Psoas muscle (tissue), 8 donors: Measurements from ENCODE around the gene CLCA1. TPM values are rescaled to one million over a fixed set of nuclear protein-coding genes. Genes with fewer than 3 reads are reported as not detected.

Experiments used
- ATAC-seq, 4 donors: fragments of 200-7000 bp; cut with Tn5 transposase; one replicate each; pipeline ENCODE4 v1.9.1; 2020; ENCODE audit warnings: moderate library complexity in 3 of 4, mild to moderate bottlenecking in 2 of 4
- DNase-seq, 2 donors: peaks; one replicate each; pipeline ENCODE4 v3.0.0-alpha.2; 2020
- H3K27ac ChIP-seq: fragments of 200-600 bp; one replicate; pipeline ENCODE4 v1.8.0; 2022
- H3K27me3 ChIP-seq, 3 donors: fragments of 200-600 bp in 1 of 3; one replicate each; pipeline versions ENCODE4 v1.6.1 to v1.8.0; 2013 to 2022; ENCODE audit warnings: low read length in 2 of 3, mild to moderate bottlenecking in 2 of 3, moderate library complexity in 1 of 3; ENCODE audit not compliant: insufficient read depth in 3 of 3
- H3K36me3 ChIP-seq, 2 donors: fragments of 200-600 bp in 1 of 2; one replicate each; pipeline versions ENCODE4 v1.6.1 to v1.8.0; 2013 to 2022; ENCODE audit warnings: low read depth in 1 of 2, mild to moderate bottlenecking in 1 of 2, moderate library complexity in 1 of 2; ENCODE audit not compliant: insufficient read depth in 1 of 2
- H3K4me1 ChIP-seq: fragments of 200-600 bp; one replicate; pipeline ENCODE4 v1.8.0; 2022
- H3K4me3 ChIP-seq: fragments of 200-600 bp; one replicate; pipeline ENCODE4 v1.8.0; 2022; ENCODE audit warnings: mild to moderate bottlenecking
- H3K9me3 ChIP-seq: fragments of 200-600 bp; one replicate; pipeline ENCODE4 v1.8.0; 2022
- WGBS, 3 donors: extraction: QIAGEN DNeasy Blood & Tissue Kit; methylation state at CpG; one replicate each; pipeline versions ENCODE4 v1.1.6 to v1.1.7; 2013; 5-methylcytosine and 5-hydroxymethylcytosine counted together
- intact Hi-C, 2 donors: fragments of 100-400 bp; cut with DNase I; formaldehyde crosslinking; loops; one replicate each; pipeline versions ENCODE4 v1.11.0 to v1.14.2; 2022
- polyA plus RNA-seq, 3 donors: library from polyadenylated mRNA; stranded (reverse); fragments of 200-250 nt; gene quantifications; one replicate each; pipeline ENCODE4 v1.2.3, GENCODE V29; 2013
- total RNA-seq, 4 donors: library from RNA; stranded (reverse); fragmentation: NEBNext Ultra II Directional in 2 of 4; extraction: Animal tissue kit (Norgen Biotek cat#: 25700) in 2 of 4; gene quantifications; one replicate each; pipeline versions ENCODE4 v1.2.1 to v1.2.4, GENCODE V29; 2021 to 2023
- TF ChIP-seq, protein P1 (sequence below): fragments of 200-600 bp; IDR thresholded peaks from one replicate; pipeline ENCODE4 v1.8.0; 2022; ENCODE audit warnings: antibody characterized with exemption
- donor health status: healthy with polysubstance abuse.
- donor health status: DM: no; HTN: no; CAD: no; lungs with moderate emphysema.
- donor health status: Bipolar disorder and iron deficiency.
- donor health status: healthy.
- donor health status: DM: yes; HTN: yes; CAD: no.
- donor health status: DM: no; HTN: no; CAD: no.
- donor health status: DM: no; HTN: no; CAD: no.
- donor health status: DM: yes; HTN: yes; CAD: no.

CLCA1 gene
- total and polyA plus RNA-seq, 7 donors = 0.03 to 0.09 (median 0.07) TPM; not detected in 4

- no peak overlapping the region for H3K4me3 ChIP-seq
- H3K9me3 ChIP-seq = no peaks in the 10 kb centered on the region
- TF ChIP-seq, protein P1, sequence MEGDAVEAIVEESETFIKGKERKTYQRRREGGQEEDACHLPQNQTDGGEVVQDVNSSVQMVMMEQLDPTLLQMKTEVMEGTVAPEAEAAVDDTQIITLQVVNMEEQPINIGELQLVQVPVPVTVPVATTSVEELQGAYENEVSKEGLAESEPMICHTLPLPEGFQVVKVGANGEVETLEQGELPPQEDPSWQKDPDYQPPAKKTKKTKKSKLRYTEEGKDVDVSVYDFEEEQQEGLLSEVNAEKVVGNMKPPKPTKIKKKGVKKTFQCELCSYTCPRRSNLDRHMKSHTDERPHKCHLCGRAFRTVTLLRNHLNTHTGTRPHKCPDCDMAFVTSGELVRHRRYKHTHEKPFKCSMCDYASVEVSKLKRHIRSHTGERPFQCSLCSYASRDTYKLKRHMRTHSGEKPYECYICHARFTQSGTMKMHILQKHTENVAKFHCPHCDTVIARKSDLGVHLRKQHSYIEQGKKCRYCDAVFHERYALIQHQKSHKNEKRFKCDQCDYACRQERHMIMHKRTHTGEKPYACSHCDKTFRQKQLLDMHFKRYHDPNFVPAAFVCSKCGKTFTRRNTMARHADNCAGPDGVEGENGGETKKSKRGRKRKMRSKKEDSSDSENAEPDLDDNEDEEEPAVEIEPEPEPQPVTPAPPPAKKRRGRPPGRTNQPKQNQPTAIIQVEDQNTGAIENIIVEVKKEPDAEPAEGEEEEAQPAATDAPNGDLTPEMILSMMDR = no peak
- no peaks in the 10 kb centered on the region for H3K27me3 ChIP-seq
- intact Hi-C loops = no loop called here
- no peak for ATAC-seq
- DNase-seq = no peak
- H3K27ac ChIP-seq = no peak overlapping the region
- H3K36me3 ChIP-seq = no peaks in the 10 kb centered on the region
- H3K4me1 ChIP-seq = no peaks in the 10 kb centered on the region
- 72 to 87% (median 79%) methylated on average over 4 of the region's 4 CpGs for WGBS, 3 donors
Measured at GRCh38 chr1:86466986-86467385, 1.7 kb upstream of the CLCA1 start.

DNA sequence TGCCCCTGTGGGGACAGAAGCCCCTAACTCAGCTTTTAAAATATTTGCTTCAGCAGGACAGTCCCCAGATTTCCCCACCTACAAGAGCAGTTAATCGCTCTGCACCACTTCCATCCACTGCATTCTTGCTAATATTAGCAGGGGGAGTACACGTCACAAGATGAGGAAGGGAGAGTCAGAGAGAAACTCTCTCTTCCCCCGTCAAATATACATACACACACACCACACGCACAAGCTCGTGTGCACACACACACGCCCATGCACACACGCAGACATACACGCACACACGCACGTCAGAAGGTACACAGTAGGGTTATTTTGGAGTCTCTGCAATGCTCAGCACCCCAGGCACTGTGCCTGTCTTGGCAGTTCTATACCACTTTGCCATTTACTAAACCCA, 2.1 kb downstream of the CLCA1 start:
- Histone ChIP-seq H3K4me1 (no peaks in the 10 kb centered on the region), H3K36me3 (no peaks in the 10 kb centered on the region), H3K9me3 (no peaks in the 10 kb centered on the region), H3K4me3 (no peak overlapping the region), H3K27me3 (no peaks in the 10 kb centered on the region), H3K27ac (no peak overlapping the region)
- TF ChIP-seq, protein P1 = no peak
- no peak for DNase-seq
- 88 to 90% (median 89%) methylated on average over 10 of the region's 10 CpGs for WGBS, 3 donors
- intact Hi-C loops = loop anchor here (10.0 kb wide), 3 partner anchors 274 to 614 kb away; no protein-coding TSS in a partner anchor
- no peak for ATAC-seq

DNA sequence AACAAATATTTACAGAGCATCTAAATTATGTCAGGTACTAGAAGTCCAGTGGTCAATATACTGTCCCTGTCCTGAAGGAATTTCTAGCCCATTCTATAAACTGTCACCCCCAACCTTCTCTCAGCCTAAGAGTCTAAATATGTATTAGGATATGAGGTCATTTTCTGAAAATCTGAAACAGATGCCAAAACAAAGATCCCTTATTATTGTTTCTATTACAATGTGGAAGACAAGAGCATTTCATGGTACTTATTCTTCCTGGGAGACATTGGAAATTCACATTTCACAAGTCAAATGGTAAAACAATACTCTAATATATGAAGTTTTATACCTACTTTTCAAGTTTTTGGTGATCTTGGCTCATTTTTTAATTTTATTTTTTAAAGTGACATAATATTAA, 2.6 kb downstream of the CLCA1 start:
- Histone ChIP-seq H3K27me3 (no peaks in the 10 kb centered on the region), H3K4me3 (no peak overlapping the region), H3K36me3 (no peaks in the 10 kb centered on the region), H3K9me3 (no peaks in the 10 kb centered on the region), H3K27ac (no peak overlapping the region), H3K4me1 (no peaks in the 10 kb centered on the region)
- ATAC-seq = no peak
- no peak for DNase-seq
- intact Hi-C loops = loop anchor here (10.0 kb wide), 3 partner anchors 274 to 614 kb away; no protein-coding TSS in a partner anchor
- TF ChIP-seq, protein P1 = no peak

DNA sequence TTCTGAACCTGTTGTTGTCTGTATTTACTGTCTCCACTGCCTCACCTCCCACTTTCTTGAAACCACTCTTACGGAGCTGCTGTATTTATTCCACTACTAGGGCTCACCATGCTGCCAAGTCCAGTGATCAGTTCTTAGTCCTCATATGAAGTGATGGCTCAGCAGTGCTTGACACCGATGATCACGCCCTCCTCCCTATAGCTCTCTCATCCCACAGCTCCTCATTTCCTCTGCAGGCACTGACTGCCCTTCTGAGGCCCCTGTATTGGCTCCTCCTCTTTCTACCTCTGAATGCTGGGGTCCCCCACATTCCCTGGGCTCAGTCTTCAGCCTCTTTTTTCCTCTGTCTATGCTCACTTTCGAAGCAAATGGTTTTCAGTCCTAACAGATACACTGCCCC, 3.4 kb downstream of the CLCA1 start:
- no peak overlapping the region for H3K4me3 ChIP-seq
- H3K27ac ChIP-seq = no peak overlapping the region
- intact Hi-C loops = loop anchor here (10.0 kb wide), 3 partner anchors 273 to 613 kb away; no protein-coding TSS in a partner anchor
- ATAC-seq (no peak), DNase-seq (no peak)
- TF ChIP-seq, protein P1 = no peak
- no peaks in the 10 kb centered on the region for H3K36me3 ChIP-seq
- H3K4me1 ChIP-seq = no peaks in the 10 kb centered on the region
- WGBS, 3 donors = 58 to 62% (median 59%) methylated on average over 4 of the region's 4 CpGs
- no peaks in the 10 kb centered on the region for H3K27me3 ChIP-seq
- no peaks in the 10 kb centered on the region for H3K9me3 ChIP-seq

- intact Hi-C loops = loop anchor here (10.0 kb wide), 3 partner anchors 272 to 612 kb away; no protein-coding TSS in a partner anchor
- Histone ChIP-seq H3K4me1 (no peaks in the 10 kb centered on the region), H3K4me3 (no peak overlapping the region), H3K27ac (no peak overlapping the region), H3K36me3 (no peaks in the 10 kb centered on the region), H3K9me3 (no peaks in the 10 kb centered on the region), H3K27me3 (no peaks in the 10 kb centered on the region)
- ATAC-seq (no peak), DNase-seq (no peak)
- TF ChIP-seq, protein P1 = no peak
- WGBS, 3 donors = 70 to 86% (median 71%) methylated on average over 3 of the region's 3 CpGs
Measured at GRCh38 chr1:86472767-86473166, 4.0 kb downstream of the CLCA1 start.
